Kidney glomerular epithelial cell (primary cell): ENCODE measurements around the gene SASH3.
A peak's percentile ranks its signal among the peaks of the same experiment; 100 is the strongest.
"Not testable (repeated sequence)": the region's sequence is repeated elsewhere in the genome, so short reads cannot be mapped to it uniquely, and the experiment has no call there.

Experiments
- DNase-seq: peaks from one replicate; lab custom pipeline; 2025; lab: John Stamatoyannopoulos, UW

SASH3 gene

DNA sequence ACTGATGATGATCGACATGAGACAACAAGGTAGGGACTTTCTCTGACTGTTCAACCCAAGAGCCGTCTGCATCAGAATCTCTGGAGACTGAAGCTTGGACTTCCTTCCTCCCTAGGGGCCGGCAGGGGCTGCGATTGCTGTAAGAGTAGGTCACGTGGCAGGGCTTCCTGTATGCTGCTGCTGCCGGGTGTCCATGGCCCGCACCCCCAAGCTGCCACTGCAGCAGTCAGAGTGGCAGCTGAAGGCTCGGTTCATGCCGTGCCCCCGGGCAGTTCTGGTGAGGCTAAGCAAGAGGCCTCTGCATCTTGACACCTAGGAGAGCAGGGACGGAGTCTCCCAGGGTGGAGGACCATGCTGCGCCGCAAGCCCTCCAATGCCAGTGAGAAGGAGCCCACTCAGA, at the start of gene SASH3:
Gene SASH3 (plus strand): TSS at position 203 of the 400 bp plus-strand sequence. CDS start 149 bp downstream, at position 352.
- DNase-seq, result no peak

DNA sequence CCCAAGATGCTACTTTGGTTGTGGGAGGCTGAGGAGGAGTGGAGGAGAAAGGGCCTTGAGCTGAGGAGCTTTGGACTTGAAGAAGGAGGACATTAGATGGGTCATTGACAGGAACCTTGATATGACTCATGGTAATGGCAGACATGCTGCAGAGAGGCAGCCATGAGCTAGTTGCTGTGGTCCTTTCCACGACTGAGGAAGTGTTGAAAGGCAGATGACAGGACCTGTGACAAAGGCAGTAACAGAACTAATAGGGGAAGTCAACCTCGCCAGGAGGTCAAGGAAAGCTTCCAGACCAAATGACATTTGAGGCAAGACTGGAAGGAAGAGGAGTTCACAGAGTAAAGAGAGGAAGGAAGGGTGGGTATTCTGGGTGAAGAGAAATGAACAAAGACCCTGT, 48.5 kb upstream of the SASH3 start:
- no peak for DNase-seq

DNA sequence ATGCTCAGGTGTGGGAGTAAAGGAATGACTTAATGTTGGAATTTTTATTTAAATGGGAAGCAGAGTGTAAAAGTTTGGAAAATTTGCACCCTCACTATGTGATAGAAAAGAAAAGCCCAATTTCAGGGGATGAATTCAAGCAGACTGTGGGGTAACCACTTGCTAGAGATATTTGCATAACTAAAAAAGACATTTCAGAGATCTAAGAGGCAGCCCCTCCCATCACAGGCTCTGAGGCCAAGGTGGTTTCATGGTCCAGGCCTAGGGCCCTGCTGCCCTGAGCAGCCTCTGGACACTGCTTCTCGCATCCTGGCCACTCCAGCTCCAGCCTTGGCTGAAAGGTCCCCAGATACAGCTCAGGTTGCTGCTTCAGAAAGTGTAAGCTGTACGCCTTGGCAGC, 46.9 kb upstream of the SASH3 start:
- no peak for DNase-seq

DNA sequence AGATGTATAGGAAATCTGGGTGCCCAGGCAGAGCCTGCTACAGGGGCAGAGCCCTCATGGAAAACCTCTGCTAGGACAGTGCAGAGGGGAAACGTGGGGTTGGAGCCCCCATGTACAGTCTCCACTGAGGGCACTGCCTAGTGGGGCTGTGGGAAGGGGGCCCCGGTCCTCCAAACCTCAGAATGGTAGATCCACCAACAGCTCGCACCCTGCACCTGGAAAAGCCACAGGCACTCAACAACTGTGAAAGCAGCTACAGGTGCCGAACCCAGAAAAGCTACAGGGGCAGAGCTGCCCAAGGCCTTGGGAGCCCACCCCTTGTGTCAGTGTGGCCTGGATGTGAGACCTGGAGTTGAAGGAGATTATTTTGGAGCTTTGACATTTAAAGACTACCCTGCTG, 46.4 kb upstream of the SASH3 start:
- DNase-seq, result no peak

DNA sequence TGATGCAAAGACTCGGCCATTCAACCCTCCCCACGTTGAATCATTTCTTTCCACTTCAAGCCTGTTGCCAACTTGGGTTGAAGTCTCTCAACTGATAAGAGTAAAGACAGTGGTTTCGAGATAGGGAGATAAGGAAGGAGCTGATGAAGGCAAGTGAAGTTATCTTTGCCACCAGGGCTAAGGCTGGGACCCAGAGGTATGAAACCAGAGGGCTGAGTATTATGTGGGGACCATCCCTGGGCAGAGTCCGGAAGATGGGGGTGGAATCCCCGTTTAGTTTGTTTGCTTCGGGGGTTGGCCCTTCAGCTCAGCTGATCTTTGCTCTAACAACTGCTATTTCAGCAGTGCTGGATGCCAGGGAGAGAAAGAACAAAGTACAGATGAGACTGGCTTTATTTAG, 43.3 kb upstream of the SASH3 start:
- DNase-seq, result no peak

DNA sequence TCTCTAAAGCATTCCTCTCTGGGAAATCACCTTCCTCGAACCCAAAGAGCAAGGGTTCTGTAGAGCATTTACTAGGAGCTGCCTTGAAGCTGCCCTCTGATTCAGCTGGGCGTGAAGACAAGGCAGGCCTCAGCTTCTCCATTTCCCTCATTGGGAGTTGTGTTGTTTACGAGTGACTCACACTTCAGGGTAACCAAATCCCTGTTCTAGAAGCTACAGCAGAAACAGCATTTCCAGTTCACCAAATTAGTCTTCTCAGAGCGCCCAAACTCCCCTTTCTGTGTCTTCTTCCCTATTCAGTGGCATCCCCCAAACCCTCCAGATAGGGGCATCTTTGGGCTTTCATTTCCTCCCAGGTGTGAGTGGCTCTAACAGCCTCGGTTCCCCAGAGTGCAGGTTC, 41.8 kb upstream of the SASH3 start:
- DNase-seq, result peak; percentile 0

DNA sequence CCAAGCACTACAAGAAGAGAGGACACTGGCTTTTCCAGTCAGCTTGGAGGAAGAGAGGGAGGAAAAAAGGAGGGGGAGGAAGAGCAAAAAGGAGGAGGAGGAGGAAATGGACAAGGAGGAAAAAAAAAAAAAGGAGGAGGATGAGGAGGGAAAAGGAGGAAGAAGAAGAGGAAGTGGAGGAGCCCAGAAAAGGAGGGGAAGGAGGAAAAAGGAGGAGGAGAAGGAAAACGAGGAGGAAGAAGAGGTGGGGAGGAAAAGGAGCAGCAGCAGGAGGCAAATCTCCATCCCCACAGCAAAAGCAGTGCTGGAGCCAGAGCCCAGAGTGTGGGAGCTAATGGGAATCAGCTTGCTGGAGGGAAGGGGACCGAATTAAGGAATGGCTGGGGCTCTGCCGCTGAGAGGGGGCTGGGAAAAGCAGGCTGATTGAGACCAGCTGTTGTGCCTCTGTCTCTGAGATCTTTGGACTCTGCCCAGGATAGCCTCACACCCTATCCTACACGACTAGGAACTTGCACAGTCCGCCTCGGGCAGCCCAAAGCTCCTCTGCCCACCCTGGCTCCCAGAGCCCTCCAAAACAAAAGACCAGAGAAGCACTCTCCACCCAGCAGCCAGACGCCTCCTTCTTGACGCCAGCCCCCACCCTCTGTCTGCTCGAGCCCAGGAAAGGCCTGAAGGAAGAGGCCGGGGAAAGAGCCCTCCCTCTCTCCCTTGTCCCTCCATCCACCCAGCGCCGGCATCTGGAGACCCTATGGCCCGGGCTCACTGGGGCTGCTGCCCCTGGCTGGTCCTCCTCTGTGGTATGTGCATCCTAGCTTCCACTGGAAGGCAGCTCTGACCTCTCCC, 41.1 kb upstream of the SASH3 start, which contains the start of gene XPNPEP2:
Gene XPNPEP2 (plus strand): TSS at position 514 of the 843 bp plus-strand sequence. CDS start 235 bp downstream, at position 749.
- no peak for DNase-seq

DNA sequence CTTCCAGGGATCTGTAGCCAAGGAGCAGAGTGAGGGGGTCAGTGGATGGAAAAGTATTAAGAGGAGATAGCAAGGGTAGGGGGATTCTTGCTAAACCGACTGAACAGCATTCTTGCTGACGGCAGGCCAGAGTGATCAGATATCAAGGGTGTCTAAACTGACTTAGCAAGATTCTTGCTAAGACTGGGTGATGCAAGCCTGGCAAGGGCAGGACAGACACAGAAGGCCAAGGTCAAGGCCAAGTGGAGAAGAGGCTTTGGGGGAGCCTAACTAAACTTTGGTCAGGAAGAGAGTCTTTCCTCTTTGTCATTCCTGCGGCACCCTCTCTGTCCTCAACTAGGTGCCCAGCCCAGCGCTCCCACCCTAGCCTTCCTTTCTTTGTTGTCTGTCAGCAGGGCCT, 40.2 kb upstream of the SASH3 start:
- no peak for DNase-seq

DNA sequence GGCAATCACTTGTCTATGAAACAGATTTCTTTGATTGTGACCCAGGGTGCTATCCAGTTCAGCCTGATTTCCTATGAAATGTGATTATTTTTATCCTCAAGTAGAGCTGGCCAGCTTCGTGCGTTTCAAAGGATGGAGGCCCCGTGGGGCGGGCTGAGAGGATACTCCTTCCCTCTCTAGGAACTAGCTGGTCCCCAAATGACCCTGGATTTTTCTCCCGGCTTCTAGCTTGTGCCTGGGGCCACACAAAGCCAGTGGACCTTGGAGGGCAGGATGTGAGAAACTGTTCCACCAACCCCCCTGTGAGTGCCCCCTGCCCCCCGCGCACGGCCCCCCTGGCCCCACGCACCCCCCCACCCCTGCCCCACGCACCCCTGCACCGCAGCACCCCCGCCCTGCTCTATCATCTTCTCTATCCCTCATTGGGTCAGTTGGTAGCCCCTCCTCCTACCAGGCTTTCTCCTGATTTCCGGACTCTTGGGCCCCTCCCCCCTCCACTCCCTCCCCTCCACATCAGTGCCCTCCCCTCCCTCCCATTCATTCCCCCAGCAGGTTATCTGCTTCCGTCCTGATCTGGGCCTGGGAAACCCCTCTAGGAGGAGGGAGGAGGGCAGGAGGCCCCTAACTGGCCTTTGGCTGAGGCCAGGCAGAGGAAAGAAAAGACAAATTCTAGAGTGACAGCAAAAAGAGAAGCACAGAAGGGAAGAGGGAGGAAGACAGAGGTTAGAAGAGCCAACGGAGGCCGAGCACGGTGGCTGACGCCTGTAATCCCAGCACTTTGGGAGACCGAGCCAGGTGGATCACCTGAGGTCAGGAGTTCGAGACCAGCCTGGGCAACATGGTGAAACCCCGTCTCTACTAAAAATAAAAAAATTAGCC, 37.6 kb upstream of the SASH3 start:
- DNase-seq, result no peak

DNA sequence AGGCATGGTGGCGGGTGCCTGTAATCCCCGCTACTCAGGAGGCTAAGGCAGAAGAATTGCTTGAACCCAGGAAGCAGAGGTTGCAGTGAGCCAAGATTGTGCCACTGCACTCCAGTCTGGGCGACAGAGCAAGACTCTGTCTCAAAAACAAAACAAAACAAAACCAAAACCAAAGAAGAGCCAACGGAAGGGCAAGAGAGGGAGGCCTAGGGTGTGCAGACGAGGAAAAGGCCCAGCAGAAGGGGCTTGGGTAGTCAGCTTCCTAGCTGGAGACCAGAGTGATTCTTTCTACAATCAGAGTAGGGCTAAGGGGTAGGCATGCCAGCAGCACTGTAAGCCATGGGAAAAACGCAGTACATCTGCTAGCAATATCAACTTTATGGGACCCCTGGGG, 37.0 kb upstream of the SASH3 start:
- DNase-seq, result not testable (repeated sequence)

DNA sequence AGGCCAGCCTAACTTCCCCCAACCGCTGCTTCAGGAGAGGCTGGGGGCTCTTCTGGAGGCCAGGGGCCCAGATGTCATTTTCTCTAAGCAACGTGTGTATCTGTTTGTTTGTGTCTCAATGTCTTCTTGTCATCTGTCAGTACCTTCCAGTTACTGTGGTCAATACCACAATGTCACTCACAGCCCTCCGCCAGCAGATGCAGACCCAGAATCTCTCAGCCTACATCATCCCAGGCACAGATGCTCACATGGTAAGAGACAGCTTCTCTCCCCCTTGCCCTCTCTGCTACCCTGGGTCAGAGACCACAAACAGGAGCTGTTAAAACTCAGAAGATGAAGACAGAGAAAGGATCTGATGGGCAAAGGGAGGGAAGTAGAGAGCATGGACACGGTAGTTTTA, 35.9 kb upstream of the SASH3 start:
- no peak for DNase-seq

DNA sequence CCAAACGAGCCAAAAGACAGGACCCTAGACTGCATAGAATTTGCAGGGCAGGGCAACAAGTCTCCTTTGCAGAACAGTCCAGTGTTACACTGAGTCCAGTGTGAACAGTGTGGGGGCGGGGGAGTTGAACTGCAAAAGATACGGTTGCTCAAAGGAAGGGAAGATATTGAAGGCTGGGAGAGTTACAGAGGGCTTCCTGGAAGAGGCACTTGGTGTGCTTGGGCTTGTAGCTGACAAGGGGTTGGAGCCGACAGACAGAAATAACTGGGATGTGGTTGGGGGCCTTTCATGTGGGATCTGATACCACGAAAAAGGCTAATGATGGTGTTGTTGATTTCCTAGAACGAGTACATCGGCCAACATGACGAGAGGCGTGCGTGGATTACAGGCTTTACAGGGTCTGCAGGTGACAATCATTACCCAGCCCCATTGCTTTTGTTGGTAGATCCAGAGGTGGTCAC, 34.9 kb upstream of the SASH3 start:
- no peak for DNase-seq

DNA sequence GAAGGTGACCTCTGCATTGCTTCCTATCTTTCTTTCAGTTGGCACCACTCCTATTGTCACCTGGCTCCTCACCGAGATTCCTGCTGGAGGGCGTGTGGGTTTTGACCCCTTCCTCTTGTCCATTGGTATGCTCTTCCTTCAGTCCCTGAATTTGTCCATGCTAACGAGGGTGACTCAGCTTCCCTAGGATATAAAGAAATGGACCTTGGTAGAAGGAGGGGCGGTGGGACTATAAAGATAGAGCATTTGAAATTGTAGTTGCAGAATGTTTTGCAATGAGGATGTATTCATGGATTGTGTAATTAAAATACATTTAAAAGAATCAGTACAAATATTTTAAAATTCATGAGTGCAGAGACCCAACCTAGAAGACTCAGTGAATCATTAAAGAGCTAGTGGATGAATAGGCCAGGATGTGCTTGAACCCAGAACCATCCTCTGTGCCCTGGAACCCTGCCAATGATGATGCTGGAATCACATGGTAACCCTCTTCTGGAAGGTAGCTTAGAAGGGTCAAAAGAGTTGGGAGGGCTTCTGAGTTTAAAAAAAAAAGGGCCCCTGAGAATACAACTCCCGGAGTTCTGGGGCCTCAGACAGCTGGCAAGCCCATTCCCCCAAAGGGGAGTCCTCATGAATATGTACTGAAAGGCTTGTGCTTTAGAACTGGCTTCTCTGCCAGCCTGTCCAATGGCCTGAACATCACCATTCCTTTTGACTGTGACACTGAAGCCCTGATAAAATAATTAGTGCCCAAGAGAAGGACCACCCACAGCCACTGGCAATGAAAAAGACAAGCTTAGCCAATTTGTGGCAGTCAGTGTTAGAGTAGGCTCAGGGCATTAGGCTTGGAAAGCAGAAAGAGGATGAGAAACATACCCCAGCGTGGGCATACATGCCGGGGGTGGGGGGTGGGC, 32.9 kb upstream of the SASH3 start:
- DNase-seq, result no peak

DNA sequence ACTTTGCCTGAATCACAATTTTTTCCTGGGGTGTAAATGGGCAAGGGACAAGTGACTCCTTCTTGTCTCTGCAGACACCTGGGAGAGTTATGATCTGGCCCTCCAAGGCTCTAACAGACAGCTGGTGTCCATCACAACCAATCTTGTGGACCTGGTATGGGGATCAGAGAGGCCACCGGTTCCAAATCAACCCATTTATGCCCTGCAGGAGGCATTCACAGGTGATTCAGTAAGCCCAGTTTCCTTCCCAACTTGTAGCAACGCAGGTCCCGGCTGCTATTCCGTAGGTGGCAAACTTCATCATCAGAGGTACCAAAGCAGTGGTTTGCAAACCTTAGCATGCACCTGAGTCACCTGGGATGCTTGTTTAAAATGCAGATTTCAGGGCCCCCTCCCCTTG, 32.2 kb upstream of the SASH3 start:
- DNase-seq, result no peak

DNA sequence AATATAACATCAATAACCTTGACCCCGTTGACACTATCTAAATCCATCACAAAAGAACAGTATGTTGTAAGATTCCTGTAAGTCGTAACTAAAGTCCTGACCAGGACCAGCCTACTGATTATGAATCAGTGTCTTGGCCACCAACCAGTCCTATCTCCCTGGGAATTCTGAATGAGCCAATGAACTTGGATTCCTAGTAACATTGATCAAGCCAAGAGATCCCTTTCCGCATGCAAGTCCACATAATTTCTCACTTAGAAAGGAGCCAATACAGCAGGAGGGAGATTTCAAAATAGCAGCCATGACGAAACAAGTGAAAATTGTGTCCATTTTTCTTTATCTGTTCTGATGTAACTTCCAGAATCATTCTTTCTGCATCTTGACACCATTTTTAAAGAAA, 31.4 kb upstream of the SASH3 start:
- no peak for DNase-seq

DNA sequence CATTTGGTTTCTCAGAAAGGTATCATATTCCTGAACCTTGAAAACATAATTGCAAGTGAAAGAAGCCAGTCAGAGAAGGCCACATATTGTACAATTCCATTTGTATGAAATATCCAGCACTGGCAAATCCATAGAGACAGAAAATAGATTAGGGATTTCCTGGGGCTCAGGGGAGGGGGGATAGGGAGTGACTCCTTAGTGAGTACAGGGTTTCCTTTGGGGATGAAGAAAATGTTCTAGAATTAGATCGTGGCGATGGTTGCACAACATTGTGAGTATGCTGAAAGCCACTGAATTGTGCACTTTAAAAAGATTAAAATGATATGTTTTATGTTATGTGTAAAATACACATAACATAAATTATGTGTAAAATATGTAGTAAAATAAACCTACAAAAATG, 30.7 kb upstream of the SASH3 start:
- no peak for DNase-seq

DNA sequence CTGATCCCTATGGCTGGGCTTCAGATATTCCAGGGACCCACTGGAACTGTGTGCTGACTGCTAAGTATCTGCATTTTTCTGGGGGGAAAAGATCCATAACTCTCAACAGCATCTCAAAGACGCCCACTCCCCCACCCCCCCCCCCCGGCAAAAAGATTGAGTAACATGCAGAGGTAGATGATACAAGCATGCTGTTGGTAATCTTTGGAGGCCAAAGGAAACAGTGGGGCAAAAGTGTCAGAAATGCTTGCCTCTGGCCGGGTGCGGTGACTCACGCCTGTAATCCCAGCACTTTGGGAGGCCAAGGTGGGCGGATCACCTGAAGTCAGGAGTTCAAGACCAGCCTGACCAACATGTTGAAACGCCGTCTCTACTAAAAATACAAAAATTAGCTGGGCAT, 28.8 kb upstream of the SASH3 start:
- DNase-seq, result no peak

DNA sequence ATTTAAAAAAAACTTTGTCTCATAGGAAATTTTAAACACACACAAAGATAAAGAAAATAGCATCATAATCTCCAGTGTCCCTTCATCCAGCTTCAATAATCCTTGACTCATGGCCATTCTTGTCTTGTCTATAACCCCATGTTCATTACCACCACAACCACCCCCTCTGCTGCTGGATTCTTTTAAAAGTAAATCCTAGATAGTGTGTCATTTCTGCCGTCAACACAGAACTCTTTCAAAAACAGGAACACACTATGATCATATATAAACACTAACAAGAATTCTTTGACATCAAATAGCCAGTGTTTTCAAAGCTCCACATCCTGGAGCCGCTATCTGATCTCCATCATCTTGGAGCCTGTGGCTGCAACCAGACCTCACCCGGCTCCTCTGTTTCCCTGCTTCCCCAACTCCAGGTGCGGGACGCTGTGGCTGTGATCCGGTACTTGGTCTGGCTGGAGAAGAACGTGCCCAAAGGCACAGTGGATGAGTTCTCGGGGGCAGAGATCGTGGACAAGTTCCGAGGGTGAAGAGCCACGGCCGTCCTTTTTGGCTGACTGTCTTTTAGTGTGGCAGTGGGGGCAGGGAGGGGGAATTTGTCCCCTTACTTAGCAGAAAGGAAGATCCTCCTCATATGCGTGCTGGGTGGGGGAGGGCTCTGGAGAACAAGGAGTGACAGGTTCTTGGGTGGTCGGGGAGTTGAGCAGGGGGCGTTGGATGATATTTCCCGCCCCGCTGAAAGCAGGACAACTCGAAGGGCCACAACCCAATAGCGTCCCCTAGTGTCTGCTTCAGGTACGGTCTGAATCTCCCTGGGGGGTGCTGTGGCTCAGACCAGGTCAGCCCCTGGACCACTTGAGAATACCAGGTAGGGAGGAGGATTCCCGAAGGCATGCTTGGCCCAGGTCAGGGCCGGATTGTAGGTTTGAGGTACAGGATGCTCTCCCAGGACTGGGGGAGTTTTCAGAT, 25.4 kb upstream of the SASH3 start:
- DNase-seq, result no peak

DNA sequence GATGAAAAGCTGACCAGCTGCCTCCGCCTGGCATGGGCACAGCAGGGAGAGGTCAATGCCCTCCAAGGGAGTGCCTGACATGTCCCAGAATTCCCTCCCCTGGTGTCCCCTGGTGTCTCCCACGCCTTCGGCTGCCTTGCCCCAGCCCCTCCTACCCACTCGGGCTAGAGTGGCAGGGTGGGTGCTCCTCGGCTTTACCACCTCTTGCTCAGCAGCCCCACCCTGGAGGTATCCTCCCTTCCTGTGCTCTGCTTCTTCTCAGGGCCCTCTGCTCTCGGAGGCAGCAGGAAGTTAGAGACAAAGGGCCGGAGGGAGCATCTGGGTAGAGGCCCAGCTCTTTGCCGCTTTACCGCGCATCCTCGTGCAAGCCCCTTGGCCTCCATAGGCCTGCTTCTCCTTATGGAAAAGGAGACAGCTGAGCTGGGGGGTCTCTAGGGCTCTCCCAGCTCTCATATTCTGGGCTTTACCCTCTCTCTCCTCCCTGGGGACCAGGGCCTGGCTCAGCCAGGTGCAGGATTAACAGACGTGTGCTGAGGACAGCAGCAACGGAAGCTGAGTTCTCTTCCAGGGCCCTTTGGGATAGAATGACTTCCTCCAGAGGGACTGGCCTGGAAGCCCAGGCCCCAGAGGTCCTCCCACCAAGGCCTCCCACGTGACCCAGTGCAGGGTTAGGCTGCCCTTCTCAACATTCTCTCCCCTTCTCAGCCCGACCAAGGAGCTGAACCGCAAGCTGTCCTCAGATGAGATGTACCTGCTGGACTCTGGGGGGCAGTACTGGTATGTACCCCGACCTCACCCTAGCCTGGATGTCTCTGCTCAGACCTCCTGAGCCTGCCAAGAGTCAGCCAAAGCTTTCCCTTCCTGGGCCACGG, 23.7 kb upstream of the SASH3 start:
- DNase-seq, result no peak
